PC-3 (cell line): ENCODE measurements around the gene TRIM10.

Experiments used
- EZH2 ChIP-seq: fragments of 300-600 bp; sonication (generic); IDR thresholded peaks from one replicate; pipeline ENCODE4 v1.6.1; 2017; ENCODE audit warnings: antibody characterized with exemption, mild to moderate bottlenecking, low read length; ENCODE audit not compliant: unreplicated experiment
- EZH2phosphoT487 ChIP-seq: fragments of 300-600 bp; sonication (generic); IDR thresholded peaks from 2 replicates; pipeline ENCODE4 v1.6.1; 2018; ENCODE audit warnings: mild to moderate bottlenecking, antibody characterized with exemption, low read length, borderline replicate concordance
- TF ChIP-seq, protein P1 (sequence below): fragments of 300-600 bp; sonication (generic); conservative IDR thresholded peaks from 2 replicates; pipeline ENCODE4 v1.5.1; 2017; ENCODE audit warnings: antibody characterized with exemption, low read depth, mild to moderate bottlenecking, low read length

DNA sequence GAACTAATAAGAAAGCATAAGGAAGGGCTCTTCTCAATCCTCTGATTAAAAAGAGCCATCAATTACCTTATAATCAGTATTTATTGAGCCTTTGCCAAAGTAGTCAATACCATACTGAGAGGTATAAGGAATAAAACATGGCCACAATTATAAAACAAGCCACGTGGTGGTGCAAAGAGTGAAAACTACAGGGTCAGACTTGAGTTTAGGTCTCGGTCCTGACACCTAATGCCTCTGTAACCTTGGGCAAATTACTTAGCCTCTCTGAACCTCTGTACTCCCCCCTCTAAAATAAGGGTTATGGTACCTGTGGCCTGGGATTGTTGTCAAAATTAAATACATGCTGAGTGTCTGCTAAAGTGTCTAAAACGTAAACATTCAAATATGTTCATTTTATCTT lies 11.8 kb downstream of the TRIM10 start:
- TF ChIP-seq, protein P1, sequence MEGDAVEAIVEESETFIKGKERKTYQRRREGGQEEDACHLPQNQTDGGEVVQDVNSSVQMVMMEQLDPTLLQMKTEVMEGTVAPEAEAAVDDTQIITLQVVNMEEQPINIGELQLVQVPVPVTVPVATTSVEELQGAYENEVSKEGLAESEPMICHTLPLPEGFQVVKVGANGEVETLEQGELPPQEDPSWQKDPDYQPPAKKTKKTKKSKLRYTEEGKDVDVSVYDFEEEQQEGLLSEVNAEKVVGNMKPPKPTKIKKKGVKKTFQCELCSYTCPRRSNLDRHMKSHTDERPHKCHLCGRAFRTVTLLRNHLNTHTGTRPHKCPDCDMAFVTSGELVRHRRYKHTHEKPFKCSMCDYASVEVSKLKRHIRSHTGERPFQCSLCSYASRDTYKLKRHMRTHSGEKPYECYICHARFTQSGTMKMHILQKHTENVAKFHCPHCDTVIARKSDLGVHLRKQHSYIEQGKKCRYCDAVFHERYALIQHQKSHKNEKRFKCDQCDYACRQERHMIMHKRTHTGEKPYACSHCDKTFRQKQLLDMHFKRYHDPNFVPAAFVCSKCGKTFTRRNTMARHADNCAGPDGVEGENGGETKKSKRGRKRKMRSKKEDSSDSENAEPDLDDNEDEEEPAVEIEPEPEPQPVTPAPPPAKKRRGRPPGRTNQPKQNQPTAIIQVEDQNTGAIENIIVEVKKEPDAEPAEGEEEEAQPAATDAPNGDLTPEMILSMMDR: peak; percentile 36
- no peak for TF ChIP-seq EZH2phosphoT487
- TF ChIP-seq EZH2: no peak
